KMS-11 (cell line): Measurements from ENCODE around the gene SLC6A18.
"Not testable (repeated sequence)": the region's sequence is repeated elsewhere in the genome, so short reads cannot be mapped to it uniquely, and the experiment has no call there.

Experiments used
- H2AFZ ChIP-seq: fragments of 200-600 bp; sonication (generic); 2 replicates; pipeline ENCODE4 v1.6.1; 2016; ENCODE audit warnings: antibody characterized with exemption, mixed run types, low read depth
- H3K27ac ChIP-seq: fragments of 200-600 bp; sonication (generic); 2 replicates; pipeline ENCODE4 v1.6.1; 2016; ENCODE audit warnings: mild to moderate bottlenecking, mixed run types
- H3K27me3 ChIP-seq: fragments of 200-600 bp; sonication (generic); 2 replicates; pipeline ENCODE4 v1.6.1; 2017; ENCODE audit warnings: mild to moderate bottlenecking, low read depth, mixed run types, moderate library complexity; ENCODE audit not compliant: insufficient read depth
- H3K36me3 ChIP-seq: fragments of 200-600 bp; sonication (generic); 2 replicates; pipeline ENCODE4 v1.6.1; 2017; ENCODE audit warnings: mild to moderate bottlenecking, mixed run types; ENCODE audit not compliant: insufficient read depth
- H3K4me1 ChIP-seq: fragments of 200-600 bp; sonication (generic); 2 replicates; pipeline ENCODE4 v1.6.1; 2016; ENCODE audit warnings: mild to moderate bottlenecking, low read depth, mixed run types; ENCODE audit not compliant: poor library complexity, severe bottlenecking
- H3K4me2 ChIP-seq: fragments of 200-600 bp; sonication (generic); 2 replicates; pipeline ENCODE4 v1.7.0; 2016; ENCODE audit warnings: mild to moderate bottlenecking, mixed run types
- H3K4me3 ChIP-seq: fragments of 200-600 bp; sonication (generic); IDR thresholded peaks from 2 replicates; pipeline ENCODE4 v1.6.1; 2017; ENCODE audit warnings: low read depth, low read length, mixed read lengths; ENCODE audit not compliant: insufficient read depth
- H3K79me2 ChIP-seq: fragments of 200-600 bp; sonication (generic); 2 replicates; pipeline ENCODE4 v1.6.1; 2016; ENCODE audit warnings: low read depth, mixed run types; ENCODE audit not compliant: insufficient read depth
- H3K9ac ChIP-seq: fragments of 200-600 bp; sonication (generic); 2 replicates; pipeline ENCODE4 v1.6.1; 2016; ENCODE audit warnings: mild to moderate bottlenecking, mixed run types
- H4K20me1 ChIP-seq: fragments of 200-600 bp; sonication (generic); 2 replicates; pipeline ENCODE4 v1.6.1; 2016; ENCODE audit warnings: mild to moderate bottlenecking, mixed run types; ENCODE audit not compliant: insufficient read depth
- TF ChIP-seq, protein P1 (sequence below): fragments of 200-600 bp; sonication (generic); conservative IDR thresholded peaks from 2 replicates; pipeline ENCODE4 v1.6.1; 2017; ENCODE audit warnings: low read depth, mild to moderate bottlenecking, antibody characterized with exemption, low read length, moderate library complexity, mixed read lengths

SLC6A18 gene

GRCh38 chr5:1226231-1226630, 1.1 kb downstream of the SLC6A18 start:
- no peak overlapping the region for H3K4me2 ChIP-seq
- no peaks in the 10 kb centered on the region for H3K79me2 ChIP-seq
- no peak overlapping the region for H3K4me3 ChIP-seq
- H3K9ac ChIP-seq: no peak overlapping the region
- H4K20me1 ChIP-seq: no peaks in the 10 kb centered on the region
- H3K27ac ChIP-seq: no peak overlapping the region
- peaks cover 5% of the 10 kb centered on the region; the same call in 1 of the 2 replicates for H3K27me3 ChIP-seq
- no peak overlapping the region for H2AFZ ChIP-seq
- no peaks in the 10 kb centered on the region for H3K4me1 ChIP-seq
- H3K36me3 ChIP-seq: no peaks in the 10 kb centered on the region
- TF ChIP-seq, protein P1, sequence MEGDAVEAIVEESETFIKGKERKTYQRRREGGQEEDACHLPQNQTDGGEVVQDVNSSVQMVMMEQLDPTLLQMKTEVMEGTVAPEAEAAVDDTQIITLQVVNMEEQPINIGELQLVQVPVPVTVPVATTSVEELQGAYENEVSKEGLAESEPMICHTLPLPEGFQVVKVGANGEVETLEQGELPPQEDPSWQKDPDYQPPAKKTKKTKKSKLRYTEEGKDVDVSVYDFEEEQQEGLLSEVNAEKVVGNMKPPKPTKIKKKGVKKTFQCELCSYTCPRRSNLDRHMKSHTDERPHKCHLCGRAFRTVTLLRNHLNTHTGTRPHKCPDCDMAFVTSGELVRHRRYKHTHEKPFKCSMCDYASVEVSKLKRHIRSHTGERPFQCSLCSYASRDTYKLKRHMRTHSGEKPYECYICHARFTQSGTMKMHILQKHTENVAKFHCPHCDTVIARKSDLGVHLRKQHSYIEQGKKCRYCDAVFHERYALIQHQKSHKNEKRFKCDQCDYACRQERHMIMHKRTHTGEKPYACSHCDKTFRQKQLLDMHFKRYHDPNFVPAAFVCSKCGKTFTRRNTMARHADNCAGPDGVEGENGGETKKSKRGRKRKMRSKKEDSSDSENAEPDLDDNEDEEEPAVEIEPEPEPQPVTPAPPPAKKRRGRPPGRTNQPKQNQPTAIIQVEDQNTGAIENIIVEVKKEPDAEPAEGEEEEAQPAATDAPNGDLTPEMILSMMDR: no peak

GRCh38 chr5:1226839-1227581, 1.8 kb downstream of the SLC6A18 start:
- Histone ChIP-seq H3K4me3 (no peak overlapping the region), H3K4me2 (no peak overlapping the region), H3K4me1 (no peaks in the 10 kb centered on the region), H3K9ac (no peak overlapping the region), H3K27ac (no peak overlapping the region), H4K20me1 (no peaks in the 10 kb centered on the region), H3K36me3 (no peaks in the 10 kb centered on the region), H3K27me3 (peaks cover 5% of the 10 kb centered on the region; the same call in 1 of the 2 replicates), H3K79me2 (no peaks in the 10 kb centered on the region), H2AFZ (no peak overlapping the region)
- TF ChIP-seq, protein P1: no peak

DNA sequence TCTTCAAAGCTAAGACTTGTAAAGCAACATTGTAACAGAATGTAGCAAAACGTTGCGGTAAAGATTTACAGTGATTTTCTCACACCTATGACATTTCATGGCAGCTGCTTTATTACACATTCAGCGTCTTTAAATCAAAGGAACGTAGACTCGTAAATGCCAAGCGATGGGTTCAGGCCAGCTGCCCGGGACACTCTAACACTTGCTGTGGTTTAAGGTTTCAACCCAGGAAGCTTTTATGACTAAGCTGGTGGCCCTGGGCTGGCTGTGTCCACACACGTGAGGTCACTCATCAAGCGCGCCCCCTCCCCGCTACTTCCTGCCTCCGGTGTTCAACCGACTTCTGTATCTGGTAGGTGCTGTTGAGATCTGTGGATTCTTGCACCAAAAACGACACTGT, 2.5 kb downstream of the SLC6A18 start:
- H2AFZ ChIP-seq: no peak overlapping the region
- H3K4me1 ChIP-seq: no peaks in the 10 kb centered on the region
- H3K27me3 ChIP-seq: peaks cover 5% of the 10 kb centered on the region; the same call in 1 of the 2 replicates
- no peaks in the 10 kb centered on the region for H4K20me1 ChIP-seq
- no peak overlapping the region for H3K4me3 ChIP-seq
- no peak overlapping the region for H3K4me2 ChIP-seq
- H3K9ac ChIP-seq: no peak overlapping the region
- TF ChIP-seq, protein P1: no peak
- no peaks in the 10 kb centered on the region for H3K36me3 ChIP-seq
- H3K79me2 ChIP-seq: no peaks in the 10 kb centered on the region
- H3K27ac ChIP-seq: no peak overlapping the region

- no peak overlapping the region for H2AFZ ChIP-seq
- H4K20me1 ChIP-seq: no peaks in the 10 kb centered on the region
- no peaks in the 10 kb centered on the region for H3K4me1 ChIP-seq
- no peaks in the 10 kb centered on the region for H3K79me2 ChIP-seq
- no peak overlapping the region for H3K9ac ChIP-seq
- TF ChIP-seq, protein P1: no peak
- H3K4me2 ChIP-seq: no peak overlapping the region
- H3K27me3 ChIP-seq: peaks cover 5% of the 10 kb centered on the region; the same call in 1 of the 2 replicates
- no peak overlapping the region for H3K4me3 ChIP-seq
- H3K36me3 ChIP-seq: no peaks in the 10 kb centered on the region
- no peak overlapping the region for H3K27ac ChIP-seq
Observed at GRCh38 chr5:1228120-1228519, 2.9 kb downstream of the SLC6A18 start.

DNA sequence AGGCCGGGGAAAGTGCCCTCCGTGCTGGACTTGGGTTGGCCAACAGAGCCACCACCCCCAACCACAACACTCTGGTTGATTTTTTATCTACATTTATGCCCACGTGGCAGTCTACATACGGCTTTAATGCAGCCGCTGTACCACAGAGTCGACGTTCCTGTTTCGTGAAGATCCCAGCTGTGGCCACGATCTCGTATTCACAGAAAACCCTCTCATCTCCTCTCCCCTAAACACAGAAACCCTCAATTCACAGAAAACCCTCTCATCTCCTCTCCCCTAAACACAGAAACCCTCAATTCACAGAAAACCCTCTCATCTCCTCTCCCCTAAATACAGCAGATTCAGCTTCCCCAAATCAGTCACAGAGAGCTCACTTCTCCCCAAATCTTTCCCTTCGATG, 3.8 kb downstream of the SLC6A18 start:
- not testable (repeated sequence) for H2AFZ ChIP-seq, H3K79me2 ChIP-seq

More for the DNA sequence above, 3.8 kb downstream of the SLC6A18 start:
- H3K27ac ChIP-seq, H3K9ac ChIP-seq, H3K4me1 ChIP-seq, H3K4me2 ChIP-seq, H4K20me1 ChIP-seq, H3K4me3 ChIP-seq, H3K27me3 ChIP-seq, H3K36me3 ChIP-seq: not testable (repeated sequence)
